OCI-LY1 (cell line): Measurements from ENCODE around the gene PLCXD3.

Experiments
- CTCF ChIP-seq: fragments of 200-600 bp; sonication (generic), shearing (Covaris generic); IDR thresholded peaks from 2 replicates; pipeline ENCODE4 v1.5.1; 2017; ENCODE audit warnings: mild to moderate bottlenecking, antibody characterized with exemption, low read length, moderate library complexity, mixed read lengths
- EZH2 ChIP-seq: fragments of 200-600 bp; sonication (generic), shearing (Covaris generic); IDR thresholded peaks from 2 replicates; pipeline ENCODE4 v1.8.0; 2017; ENCODE audit warnings: borderline replicate concordance, mixed run types, mild to moderate bottlenecking, antibody characterized with exemption, low read length, moderate library complexity, mixed read lengths

GRCh38 chr5:41339339-41339738, 171.1 kb downstream of the PLCXD3 start:
- TF ChIP-seq CTCF (no peak), EZH2 (no peak)
